Endothelial cell of umbilical vein (primary cell): ENCODE results near the gene FARP2. TPM values are rescaled to one million over a fixed set of nuclear protein-coding genes. Genes with fewer than 3 reads are reported as not detected.

ENCODE experiments used
- BruUV-seq: library from RNA; stranded (reverse); fragments of 400-500 nt; replicated peaks from 2 replicates; lab custom pipeline; 2021; lab: Mats Ljungman, UMichigan
- CTCF ChIA-PET: fragments of 300-600, 350-600 bp; sonication (Branson Sonifier 250); formaldehyde crosslinking; loops from one replicate; lab custom pipeline; 2021; ENCODE audit warnings: antibody characterized with exemption, inconsistent platforms; lab: Charles Lee
- POLR2A ChIA-PET: fragments of 300-600, 350-600 bp; sonication (Branson Sonifier 250); formaldehyde crosslinking; loops from one replicate; lab custom pipeline; 2021; ENCODE audit warnings: antibody characterized with exemption, inconsistent platforms; lab: Charles Lee
- DNase-seq: peaks from one replicate; pipeline ENCODE4 v3.0.0-alpha.2; 2011; ENCODE audit warnings: low read depth, low spot score
- FAIRE-seq: peaks from 2 replicates; lab custom pipeline; 2011; peaks lifted over from hg19 to GRCh38; lab: Jason Lieb, UNC
- H2AFZ ChIP-seq: 2 replicates; pipeline ENCODE4 v1.6.0; 2012; ENCODE audit warnings: low read depth, low read length, control low read depth, inconsistent platforms
- H3K27ac ChIP-seq: 2 replicates; pipeline ENCODE4 v1.5.1; 2011; ENCODE audit warnings: low read depth, mild to moderate bottlenecking, control low read depth, low read length, moderate library complexity; ENCODE audit not compliant: insufficient read depth
- H3K27me3 ChIP-seq, 2 experiments: 2 replicates each; pipeline versions ENCODE4 v1.6.0 to v1.6.1; 2011; ENCODE audit warnings: low read length in 2 of 2, mixed read lengths in 1 of 2; ENCODE audit not compliant: control insufficient read depth in 2 of 2, insufficient read depth in 2 of 2
- H3K36me3 ChIP-seq, 2 experiments: 2 replicates in 1 of 2; 3 replicates in 1 of 2; pipeline ENCODE4 v1.5.1; 2011; ENCODE audit warnings: low read length in 2 of 2, mild to moderate bottlenecking in 1 of 2, moderate library complexity in 1 of 2; ENCODE audit not compliant: control insufficient read depth in 2 of 2, insufficient read depth in 2 of 2; ENCODE audit errors: extremely low read depth in 1 of 2
- H3K4me1 ChIP-seq: 3 replicates; pipeline ENCODE4 v1.5.1; 2011; ENCODE audit warnings: mild to moderate bottlenecking, low read length; ENCODE audit not compliant: control insufficient read depth, insufficient read depth; ENCODE audit errors: extremely low read depth
- H3K4me2 ChIP-seq: 2 replicates; pipeline ENCODE4 v1.6.1; 2011; ENCODE audit warnings: low read length, control low read depth, mixed read lengths; ENCODE audit not compliant: insufficient read depth
- H3K4me3 ChIP-seq, 3 experiments: fragments of 200-600 bp in 1 of 3; sonication (generic), shearing (Covaris generic) in 1 of 3; replicated peaks in 1 of 3; 2 replicates each; pipeline ENCODE4 v1.5.1; 2011 to 2016; ENCODE audit warnings: control low read depth in 3 of 3, low read length in 3 of 3, mild to moderate bottlenecking in 2 of 3, inconsistent platforms in 1 of 3, low read depth in 1 of 3, moderate library complexity in 1 of 3; ENCODE audit not compliant: insufficient read depth in 1 of 3
- H3K79me2 ChIP-seq: 2 replicates; pipeline ENCODE4 v1.6.0; 2012; ENCODE audit warnings: low read length, inconsistent platforms; ENCODE audit not compliant: control insufficient read depth, insufficient read depth
- H3K9ac ChIP-seq: replicated peaks from 2 replicates; pipeline ENCODE3; 2011; ENCODE audit warnings: low read length, control low read depth; ENCODE audit not compliant: insufficient read depth; ENCODE audit errors: extremely low read depth
- H3K9me1 ChIP-seq: replicated peaks from 3 replicates; pipeline ENCODE4 v1.6.0; 2011; ENCODE audit warnings: mild to moderate bottlenecking, low read length; ENCODE audit not compliant: control insufficient read depth, insufficient read depth; ENCODE audit errors: extremely low read depth
- H3K9me3 ChIP-seq: replicated peaks from 2 replicates; pipeline ENCODE4 v1.5.1; 2012; ENCODE audit warnings: low read length, inconsistent platforms; ENCODE audit not compliant: control insufficient read depth, insufficient read depth
- H4K20me1 ChIP-seq: replicated peaks from 2 replicates; pipeline ENCODE3; 2011; ENCODE audit warnings: mild to moderate bottlenecking, low read length; ENCODE audit not compliant: control insufficient read depth, insufficient read depth; ENCODE audit errors: extremely low read depth
- EZH2 ChIP-seq: IDR thresholded peaks from 2 replicates; pipeline ENCODE4 v1.6.1; 2012; ENCODE audit warnings: borderline replicate concordance, low read depth, mild to moderate bottlenecking, moderate library complexity, low read length, inconsistent platforms; ENCODE audit not compliant: severe bottlenecking
- FOS ChIP-seq: IDR thresholded peaks from 2 replicates; pipeline ENCODE4 v1.6.1; 2011; ENCODE audit warnings: mild to moderate bottlenecking, low read length, moderate library complexity, borderline replicate concordance; ENCODE audit not compliant: insufficient read depth
- GATA2 ChIP-seq: IDR thresholded peaks from 2 replicates; pipeline ENCODE4 v1.7.0; 2011; ENCODE audit warnings: low read depth, mild to moderate bottlenecking, moderate library complexity, mixed read lengths, low read length; ENCODE audit not compliant: insufficient read length, insufficient read depth
- JUN ChIP-seq: IDR thresholded peaks from 2 replicates; pipeline ENCODE4 v1.6.1; 2011; ENCODE audit warnings: borderline replicate concordance, low read depth; ENCODE audit not compliant: insufficient read length, insufficient read depth
- MYC ChIP-seq: IDR thresholded peaks from one replicate; pipeline ENCODE4 v1.6.1; 2011; ENCODE audit warnings: mild to moderate bottlenecking, low read depth, low read length
- POLR2A ChIP-seq: IDR thresholded peaks from 2 replicates; pipeline ENCODE4 v1.6.1; 2012; ENCODE audit warnings: low read depth, mild to moderate bottlenecking, control low read depth, low read length
- POLR2AphosphoS5 ChIP-seq: IDR thresholded peaks from 2 replicates; pipeline ENCODE4 v1.6.1; 2012; ENCODE audit warnings: low read depth, mild to moderate bottlenecking, control low read depth, low read length, moderate library complexity; ENCODE audit not compliant: insufficient read depth
- dilution Hi-C: fragments of 300-500 bp; cut with MboI; formaldehyde crosslinking; loops from one replicate; pipeline ENCODE4 v1.15.0; 2019; ENCODE audit warnings: low sequenced_read_pairs; ENCODE audit not compliant: extremely low pct_ligation_motif_present
- intact Hi-C: fragments of 100-400 bp; cut with micrococcal nuclease; formaldehyde crosslinking; loops from one replicate; pipeline ENCODE4 v1.10.0; 2022
- polyA plus RNA-seq, 4 experiments: library from polyadenylated mRNA; depleted of rRNA in 3 of 4; stranded (reverse) in 3 of 4; unstranded in 1 of 4; fragments of >200 nt; gene quantifications; 2 replicates each; pipeline versions ENCODE4 v1.2.1 to v1.2.3, GENCODE V29; 2011 to 2012; ENCODE audit warnings: missing spikeins in 1 of 4
- total RNA-seq: library from RNA; stranded (reverse); gene quantifications from 2 replicates; pipeline ENCODE4 v1.2.3, GENCODE V29; 2021
- TF ChIP-seq, protein P1 (sequence below): IDR thresholded peaks from 2 replicates; pipeline ENCODE4 v1.6.1; 2011; ENCODE audit not compliant: insufficient read depth, insufficient read length
- TF ChIP-seq, protein P2 (sequence below), 2 donors: IDR thresholded peaks; 1 replicate in 1 of 2; 2 replicates in 1 of 2; pipeline ENCODE4 v1.5.1; 2011; ENCODE audit warnings: low read length in 2 of 2, mild to moderate bottlenecking in 2 of 2, moderate library complexity in 2 of 2, control low read depth in 1 of 2, inconsistent platforms in 1 of 2, low read depth in 1 of 2; ENCODE audit not compliant: insufficient read depth in 1 of 2; ENCODE audit errors: extremely low read depth in 1 of 2

The FARP2 gene
- total and polyA plus RNA-seq, 2 donors (not counting 3 experiments of a cell fraction or from before 2014, with no cell fraction given), result 15.3 to 45.3 TPM

DNA sequence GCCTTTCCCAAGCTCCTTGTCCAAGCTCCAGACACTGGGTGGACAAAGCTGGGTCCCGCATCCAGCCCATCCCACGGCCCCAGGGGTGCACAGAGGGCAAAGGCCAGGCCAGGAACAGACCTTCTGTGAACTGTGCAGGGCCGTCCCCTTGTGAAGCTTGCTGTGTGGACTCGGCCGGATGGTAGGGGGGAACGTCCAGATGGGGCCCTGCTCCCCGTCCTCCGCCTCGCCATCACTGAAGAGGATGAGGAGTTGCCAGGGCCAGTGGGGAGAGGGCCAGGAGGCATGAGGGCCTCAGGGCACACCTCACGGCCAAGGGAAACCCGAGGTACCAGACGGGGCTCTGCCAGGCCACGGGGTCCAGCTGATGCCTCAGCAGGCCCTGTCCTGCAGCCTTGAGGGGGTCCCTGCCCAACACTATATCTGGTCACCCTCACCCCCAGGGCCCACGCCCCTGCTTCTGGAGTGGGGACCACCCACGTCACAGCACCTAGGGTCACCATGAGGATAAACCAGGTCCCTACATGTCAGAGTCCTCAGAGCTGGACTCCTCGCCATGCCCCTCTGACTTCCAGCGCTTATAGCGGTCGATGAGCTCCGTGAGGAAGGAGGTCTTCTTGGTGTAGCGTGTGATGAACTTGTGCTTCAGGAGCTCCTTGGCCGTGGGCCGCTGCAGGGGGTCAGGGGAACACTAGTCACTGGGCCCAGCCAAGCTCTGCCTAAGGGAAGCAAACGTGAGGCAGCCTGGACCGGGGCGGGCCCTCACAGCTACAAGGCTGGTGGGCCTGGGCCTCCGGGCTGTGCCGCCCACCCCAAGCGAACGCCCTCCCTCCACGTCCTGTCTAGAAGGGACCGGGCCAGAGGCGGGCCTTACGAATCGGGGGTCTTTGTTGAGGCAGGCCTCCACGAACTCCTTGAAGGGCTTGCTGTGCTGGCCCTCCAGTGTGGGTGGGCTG is 142.3 kb downstream of the FARP2 start:
- no peak for DNase-seq
- Histone ChIP-seq H3K36me3 (peaks cover 5 to 64% of the 10 kb centered on the region in 2 experiments), H3K79me2 (peaks cover 16% of the 10 kb centered on the region), H4K20me1 (no peaks in the 10 kb centered on the region), H3K4me1 (no peaks in the 10 kb centered on the region), H2AFZ (no peak overlapping the region), H3K27me3 (no peaks in the 10 kb centered on the region), H3K4me2 (no peak overlapping the region), H3K27ac (no peak overlapping the region), H3K4me3 (no peak overlapping the region), H3K9me3 (no peaks in the 10 kb centered on the region), H3K9me1 (no peaks in the 10 kb centered on the region), H3K9ac (no peak overlapping the region)
- intact Hi-C loops (no loop called here), dilution Hi-C loops (no loop called here)
- CTCF ChIA-PET, result interaction anchor here (1.1 to 1.7 kb wide), 2 partner anchors 8 to 16 kb away, joined by 3 to 4 read pairs; no protein-coding TSS in a partner anchor
- POLR2A ChIA-PET, result no interaction called here
- BruUV-seq, result TSS peak; percentile 23
- FAIRE-seq, result no peak
- TF ChIP-seq, protein P1, sequence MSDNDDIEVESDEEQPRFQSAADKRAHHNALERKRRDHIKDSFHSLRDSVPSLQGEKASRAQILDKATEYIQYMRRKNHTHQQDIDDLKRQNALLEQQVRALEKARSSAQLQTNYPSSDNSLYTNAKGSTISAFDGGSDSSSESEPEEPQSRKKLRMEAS, result no peak
- no peak for TF ChIP-seq POLR2AphosphoS5
- TF ChIP-seq, protein P2, sequence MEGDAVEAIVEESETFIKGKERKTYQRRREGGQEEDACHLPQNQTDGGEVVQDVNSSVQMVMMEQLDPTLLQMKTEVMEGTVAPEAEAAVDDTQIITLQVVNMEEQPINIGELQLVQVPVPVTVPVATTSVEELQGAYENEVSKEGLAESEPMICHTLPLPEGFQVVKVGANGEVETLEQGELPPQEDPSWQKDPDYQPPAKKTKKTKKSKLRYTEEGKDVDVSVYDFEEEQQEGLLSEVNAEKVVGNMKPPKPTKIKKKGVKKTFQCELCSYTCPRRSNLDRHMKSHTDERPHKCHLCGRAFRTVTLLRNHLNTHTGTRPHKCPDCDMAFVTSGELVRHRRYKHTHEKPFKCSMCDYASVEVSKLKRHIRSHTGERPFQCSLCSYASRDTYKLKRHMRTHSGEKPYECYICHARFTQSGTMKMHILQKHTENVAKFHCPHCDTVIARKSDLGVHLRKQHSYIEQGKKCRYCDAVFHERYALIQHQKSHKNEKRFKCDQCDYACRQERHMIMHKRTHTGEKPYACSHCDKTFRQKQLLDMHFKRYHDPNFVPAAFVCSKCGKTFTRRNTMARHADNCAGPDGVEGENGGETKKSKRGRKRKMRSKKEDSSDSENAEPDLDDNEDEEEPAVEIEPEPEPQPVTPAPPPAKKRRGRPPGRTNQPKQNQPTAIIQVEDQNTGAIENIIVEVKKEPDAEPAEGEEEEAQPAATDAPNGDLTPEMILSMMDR (IDR thresholded peaks at IDR 0.05; ENCODE audit: extremely low read depth in 1 of 2, insufficient read depth in 1 of 2, low read depth in 1 of 2, low read length in 2 of 2), result no peak
- no peak for TF ChIP-seq EZH2
- no peak for TF ChIP-seq POLR2A
- TF ChIP-seq JUN, result no peak
- no peak for TF ChIP-seq MYC
- TF ChIP-seq FOS, result no peak
- no peak for TF ChIP-seq GATA2
